A549 treated with Mapracorat at 1 μM for 4 hours (cell line): ENCODE data around the gene SETD1B. TPM values are rescaled to one million over a fixed set of nuclear protein-coding genes. Genes with fewer than 3 reads are reported as not detected.

Experiments used
- total RNA-seq: library from RNA; stranded (reverse); fragments of 200-300 nt; extraction: Qiagen RNA extraction; gene quantifications from 5 replicates; pipeline ENCODE4 v1.2.3, GENCODE V29; 2022

The SETD1B gene
- 8.3 to 14.4 TPM (median 12.3 TPM) in 5 replicates for total RNA-seq

GRCh38 chr12:121803861-121804416, at the start of gene SETD1B:
Gene SETD1B, plus strand, starts transcription at chr12:121804009. Its CDS starts 729 bp downstream, at chr12:121804738.

GRCh38 chr12:121793440-121793837, 10.4 kb upstream of the SETD1B start, which contains the start of gene RHOF:
Gene RHOF, minus strand, starts transcription at chr12:121793688. Its CDS starts 55 bp downstream, at chr12:121793633.

GRCh38 chr12:121858662-121859572, 55.1 kb downstream of the SETD1B start, which contains the start of gene HPD:
Gene HPD, minus strand, starts transcription at chr12:121858859. Its CDS starts 36 bp downstream, at chr12:121858823.

Other genes starting within 250 kb of the SETD1B start
- 15.7 to 21.7 TPM (median 18.9 TPM) in 5 replicates for gene KDM2B, start 223.0 kb upstream of the SETD1B start, total RNA-seq
- 21.7 to 37.5 TPM (median 34.2 TPM) in 5 replicates for gene ORAI1, start 177.5 kb upstream of the SETD1B start, total RNA-seq
- 0.10 to 0.34 TPM (median 0.30 TPM) in 5 replicates for gene MORN3, start 134.4 kb upstream of the SETD1B start, total RNA-seq
- 9.0 to 16.1 TPM (median 15.1 TPM) in 5 replicates for gene TMEM120B, start 91.3 kb upstream of the SETD1B start, total RNA-seq
- gene RHOF, start 10.3 kb upstream of the SETD1B start, total RNA-seq, result 85.6 to 105 TPM (median 102 TPM) in 5 replicates
- gene HPD, start 54.9 kb downstream of the SETD1B start, total RNA-seq, result 1.3 to 2.2 TPM (median 1.8 TPM) in 5 replicates
- gene PSMD9, start 84.8 kb downstream of the SETD1B start, total RNA-seq, result 120 to 168 TPM (median 126 TPM) in 5 replicates
- gene CFAP251, start 114.6 kb downstream of the SETD1B start, total RNA-seq, result 0.96 to 1.7 TPM (median 1.5 TPM) in 5 replicates
- 10.4 to 12.5 TPM (median 10.9 TPM) in 5 replicates for gene BCL7A, start 217.9 kb downstream of the SETD1B start, total RNA-seq